Hepatocyte (in vitro differentiated cells): ENCODE data around the gene CYP27A1.

ENCODE experiments used
- CTCF ChIP-seq: fragments of 200-600 bp; sonication (generic); IDR thresholded peaks from 2 replicates; pipeline ENCODE4 v1.5.1; 2016; ENCODE audit warnings: antibody characterized with exemption, mild to moderate bottlenecking; ENCODE audit not compliant: poor library complexity
- EZH2 ChIP-seq: fragments of 200-600 bp; sonication (generic); IDR thresholded peaks from 2 replicates; pipeline ENCODE4 v1.6.1; 2016; ENCODE audit warnings: antibody characterized with exemption, mild to moderate bottlenecking, borderline replicate concordance
- EZH2phosphoT487 ChIP-seq: fragments of 200-600 bp; sonication (generic); IDR thresholded peaks from one replicate; pipeline ENCODE4 v1.6.1; 2018; ENCODE audit warnings: antibody characterized with exemption, mild to moderate bottlenecking, low read depth, moderate library complexity; ENCODE audit not compliant: unreplicated experiment, severe bottlenecking

- TF ChIP-seq CTCF: no peak
- no peak for TF ChIP-seq EZH2
- no peak for TF ChIP-seq EZH2phosphoT487
These were observed 46.5 kb downstream of the CYP27A1 start for GRCh38 chr2:218828477-218828778.
